IMR-90 (cell line): ENCODE results near the gene NUP210L. TPM values are rescaled to one million over a fixed set of nuclear protein-coding genes. Genes with fewer than 3 reads are reported as not detected.

ENCODE experiments used
- ATAC-seq: fragments of 200-7000 bp; cut with Tn5 transposase; 2 replicates; pipeline ENCODE4 v1.9.1; 2020; ENCODE audit warnings: low read depth, mild to moderate bottlenecking, moderate library complexity
- BruUV-seq: library from RNA; stranded (reverse); fragments of 400-500 nt; replicated peaks from 2 replicates; lab custom pipeline; 2021; lab: Mats Ljungman, UMichigan
- CTCF ChIA-PET: fragments of 300-600 bp; formaldehyde crosslinking; extraction: SDS; loops from one replicate; lab custom pipeline; 2021; ENCODE audit warnings: antibody characterized with exemption; lab: Yijun Ruan, JAX
- POLR2A ChIA-PET: fragments of 300-600 bp; sonication (Branson Sonifier 250); formaldehyde crosslinking; loops from one replicate; lab custom pipeline; 2022; ENCODE audit warnings: antibody characterized with exemption; ENCODE audit not compliant: unreplicated experiment; lab: Charles Lee
- DNase-seq: peaks from one replicate; pipeline ENCODE4 v3.0.0; 2013
- H2AFZ ChIP-seq: replicated peaks from 2 replicates; pipeline ENCODE3; 2013; ENCODE audit warnings: low read length, mild to moderate bottlenecking; ENCODE audit not compliant: poor library complexity
- H2AK5ac ChIP-seq: 2 replicates; pipeline ENCODE4 v1.6.1; 2013; ENCODE audit warnings: low read depth, low read length, inconsistent platforms
- H2AK9ac ChIP-seq: replicated peaks from 2 replicates; pipeline ENCODE3; 2013; ENCODE audit warnings: mild to moderate bottlenecking, low read depth, low read length, moderate library complexity; ENCODE audit not compliant: poor library complexity
- H2BK120ac ChIP-seq: 2 replicates; pipeline ENCODE4 v1.6.1; 2013; ENCODE audit warnings: low read depth, low read length, inconsistent platforms
- H2BK15ac ChIP-seq: 3 replicates; pipeline ENCODE4 v1.6.1; 2013; ENCODE audit warnings: low read depth, low read length, inconsistent platforms
- H2BK20ac ChIP-seq: 2 replicates; pipeline ENCODE4 v1.6.1; 2013; ENCODE audit warnings: low read depth, mild to moderate bottlenecking, inconsistent platforms, low read length, moderate library complexity
- H2BK5ac ChIP-seq: 2 replicates; pipeline ENCODE4 v1.6.1; 2013; ENCODE audit warnings: mild to moderate bottlenecking, low read depth, low read length, inconsistent platforms; ENCODE audit not compliant: poor library complexity, severe bottlenecking
- H3K14ac ChIP-seq: replicated peaks from 2 replicates; pipeline ENCODE4 v1.6.1; 2013; ENCODE audit warnings: low read depth, low read length, inconsistent platforms
- H3K18ac ChIP-seq: 2 replicates; pipeline ENCODE4 v1.6.1; 2013; ENCODE audit warnings: low read depth, low read length, control low read depth
- H3K23ac ChIP-seq: 2 replicates; pipeline ENCODE4 v1.6.1; 2013; ENCODE audit warnings: low read depth, low read length, inconsistent platforms
- H3K27ac ChIP-seq: 2 replicates; pipeline ENCODE4 v1.5.1; 2013; ENCODE audit warnings: mild to moderate bottlenecking, control low read depth, low read length; ENCODE audit not compliant: insufficient read depth
- H3K27me3 ChIP-seq: 2 replicates; pipeline ENCODE4 v1.6.1; 2013; ENCODE audit warnings: low read length; ENCODE audit not compliant: control insufficient read depth, insufficient read depth
- H3K36me3 ChIP-seq: 2 replicates; pipeline ENCODE4 v1.6.1; 2013; ENCODE audit warnings: low read length, mixed read lengths; ENCODE audit not compliant: control insufficient read depth, insufficient read depth
- H3K4ac ChIP-seq: 2 replicates; pipeline ENCODE4 v1.6.1; 2013; ENCODE audit warnings: low read depth, low read length, inconsistent platforms
- H3K4me1 ChIP-seq: 2 replicates; pipeline ENCODE4 v1.6.1; 2013; ENCODE audit warnings: low read length, mixed read lengths; ENCODE audit not compliant: control insufficient read depth, insufficient read depth
- H3K4me2 ChIP-seq: 2 replicates; pipeline ENCODE4 v1.6.1; 2013; ENCODE audit warnings: low read depth, mild to moderate bottlenecking, control low read depth, low read length, moderate library complexity
- H3K4me3 ChIP-seq: 2 replicates; pipeline ENCODE4 v1.5.1; 2013; ENCODE audit warnings: low read depth, mild to moderate bottlenecking, control low read depth, low read length, moderate library complexity; ENCODE audit not compliant: insufficient read depth
- H3K56ac ChIP-seq: 2 replicates; pipeline ENCODE4 v1.6.1; 2013; ENCODE audit warnings: low read length, inconsistent platforms; ENCODE audit not compliant: insufficient read depth; ENCODE audit errors: extremely low read depth
- H3K79me1 ChIP-seq, 2 experiments: 2 replicates each; pipeline ENCODE4 v1.6.1; 2013; ENCODE audit warnings: low read length in 2 of 2, inconsistent platforms in 1 of 2, low read depth in 1 of 2
- H3K9ac ChIP-seq: 2 replicates; pipeline ENCODE4 v1.6.1; 2013; ENCODE audit warnings: low read depth, low read length, control low read depth
- H3K9me1 ChIP-seq: 2 replicates; pipeline ENCODE4 v1.6.1; 2013; ENCODE audit warnings: low read length, inconsistent platforms; ENCODE audit not compliant: insufficient read depth
- H3K9me3 ChIP-seq: 2 replicates; pipeline ENCODE4 v1.6.1; 2013; ENCODE audit warnings: low read length; ENCODE audit not compliant: control insufficient read depth, insufficient read depth
- H4K20me1 ChIP-seq: 2 replicates; pipeline ENCODE4 v1.6.1; 2013; ENCODE audit warnings: low read length, inconsistent platforms; ENCODE audit not compliant: insufficient read depth
- H4K5ac ChIP-seq: 2 replicates; pipeline ENCODE4 v1.6.1; 2013; ENCODE audit warnings: mild to moderate bottlenecking, low read depth, low read length, control low read depth
- H4K8ac ChIP-seq, 2 experiments: 2 replicates each; pipeline ENCODE4 v1.6.1; 2013; ENCODE audit warnings: low read depth in 2 of 2, low read length in 2 of 2, control low read depth in 1 of 2, inconsistent platforms in 1 of 2
- H4K91ac ChIP-seq: 2 replicates; pipeline ENCODE4 v1.6.1; 2013; ENCODE audit warnings: low read depth, low read length, inconsistent platforms; ENCODE audit not compliant: insufficient read depth
- BHLHE40 ChIP-seq: fragments of 150-350 bp; IDR thresholded peaks from 2 replicates; pipeline ENCODE4 v1.6.1; 2016; ENCODE audit warnings: mild to moderate bottlenecking, low read depth, low read length
- CEBPB ChIP-seq: IDR thresholded peaks from 2 replicates; pipeline ENCODE4 v1.6.1; 2012; ENCODE audit warnings: low read depth, low read length, improper control_type of control experiment
- CHD1 ChIP-seq: IDR thresholded peaks from 2 replicates; pipeline ENCODE4 v1.6.1; 2012; ENCODE audit warnings: low read depth, low read length, improper control_type of control experiment
- FOS ChIP-seq: fragments of 150-350 bp; IDR thresholded peaks from 2 replicates; pipeline ENCODE4 v1.6.1; 2016; ENCODE audit warnings: low read depth, low read length
- MAZ ChIP-seq: IDR thresholded peaks from 2 replicates; pipeline ENCODE4 v1.6.1; 2012; ENCODE audit warnings: low read depth, mild to moderate bottlenecking, low read length, improper control_type of control experiment, moderate library complexity, borderline replicate concordance
- MXI1 ChIP-seq: IDR thresholded peaks from 2 replicates; pipeline ENCODE4 v1.6.1; 2012; ENCODE audit warnings: low read depth, mild to moderate bottlenecking, low read length, moderate library complexity, borderline replicate concordance
- NFE2L2 ChIP-seq: fragments of 150-350 bp; IDR thresholded peaks from 2 replicates; pipeline ENCODE4 v1.6.1; 2016; ENCODE audit warnings: low read depth, mild to moderate bottlenecking, low read length
- POLR2A ChIP-seq: IDR thresholded peaks from 2 replicates; pipeline ENCODE4 v1.6.1; 2012; ENCODE audit warnings: mild to moderate bottlenecking, low read depth, low read length
- RAD21 ChIP-seq: IDR thresholded peaks from 2 replicates; pipeline ENCODE4 v1.6.1; 2012; ENCODE audit warnings: low read length, improper control_type of control experiment
- RCOR1 ChIP-seq: IDR thresholded peaks from 2 replicates; pipeline ENCODE4 v1.6.1; 2012; ENCODE audit warnings: mild to moderate bottlenecking, low read length, improper control_type of control experiment; ENCODE audit not compliant: insufficient replicate concordance
- RFX5 ChIP-seq: IDR thresholded peaks from 2 replicates; pipeline ENCODE4 v1.8.0; 2012; ENCODE audit warnings: low read depth, mild to moderate bottlenecking, low read length, moderate library complexity
- SMC3 ChIP-seq: fragments of 150-350 bp; IDR thresholded peaks from 2 replicates; pipeline ENCODE4 v1.6.1; 2016; ENCODE audit warnings: low read depth, mild to moderate bottlenecking, antibody characterized with exemption, low read length, moderate library complexity
- WGBS, 2 experiments: methylation state at CpG; one replicate each; pipeline versions ENCODE4 v1.1.5 to v1.1.7; 2013; ENCODE audit warnings: missing lambda C conversion rate in 2 of 2; ENCODE audit not compliant: insufficient read length in 1 of 2; ENCODE audit errors: extremely low coverage in 2 of 2; 5-methylcytosine and 5-hydroxymethylcytosine counted together
- dilution Hi-C: fragments of 300-500 bp; cut with HindIII; formaldehyde crosslinking; loops from one replicate; pipeline ENCODE4 v1.14.3; 2018; ENCODE audit warnings: low sequenced_read_pairs; ENCODE audit not compliant: unreplicated experiment
- in situ Hi-C: fragments of 300-500 bp; cut with MboI; formaldehyde crosslinking; loops from 3 replicates; pipeline ENCODE4 v1.14.3; 2019; ENCODE audit warnings: low sequenced_read_pairs, inconsistent platforms, mixed read lengths
- intact Hi-C: fragments of 100-400 bp; cut with micrococcal nuclease; formaldehyde crosslinking; loops from 2 replicates; pipeline ENCODE4 v1.10.0; 2022
- polyA plus RNA-seq, 3 experiments: library from polyadenylated mRNA; depleted of rRNA; stranded (reverse); fragments of >200 nt; gene quantifications; 2 replicates each; pipeline ENCODE4 v1.2.3, GENCODE V29; 2012; ENCODE audit warnings: low replicate concordance in 1 of 3
- total RNA-seq: library from RNA; depleted of rRNA; stranded (reverse); fragments of >200 nt; gene quantifications from 2 replicates; pipeline ENCODE4 v1.2.3, GENCODE V29; 2012
- TF ChIP-seq, protein P1 (sequence below): fragments of 150-350 bp; IDR thresholded peaks from 2 replicates; pipeline ENCODE4 v1.6.1; 2017; ENCODE audit warnings: mild to moderate bottlenecking, antibody characterized with exemption, low read length, low read depth
- TF ChIP-seq, protein P2 (sequence below): conservative IDR thresholded peaks from 2 replicates; pipeline ENCODE4 v1.5.1; 2012; ENCODE audit warnings: mild to moderate bottlenecking, low read depth, low read length, improper control_type of control experiment
- TF ChIP-seq, protein P3 (sequence below): fragments of 150-350 bp; IDR thresholded peaks from 2 replicates; pipeline ENCODE4 v1.6.1; 2016; ENCODE audit warnings: low read depth, mild to moderate bottlenecking, low read length, moderate library complexity, borderline replicate concordance

NUP210L gene
- total and polyA plus RNA-seq, 2 of the 4 experiments (the other 2 are of a cell fraction): under 0.01 to 0.02 TPM

- DNase-seq (no peak), ATAC-seq (no peak)
- Histone ChIP-seq H3K4ac (no peak overlapping the region), H2AK9ac (peak overlapping the region; percentile 3), H2BK20ac (no peak overlapping the region), H3K27ac (no peak overlapping the region; the same call in 1 of the 2 replicates), H3K4me3 (no peak overlapping the region), H4K20me1 (peaks cover 37% of the 10 kb centered on the region), H2BK15ac (no peak overlapping the region), H3K4me2 (no peak overlapping the region; the same call in 1 of the 2 replicates), H3K79me1 (peaks cover 14 to 77% of the 10 kb centered on the region in 2 experiments), H3K23ac (no peak overlapping the region), H4K8ac (no peak overlapping the region), H3K36me3 (peaks cover 16% of the 10 kb centered on the region; the same call in 1 of the 2 replicates), H3K18ac (no peak overlapping the region), H3K9me3 (no peaks in the 10 kb centered on the region), H2BK120ac (no peak overlapping the region), H4K5ac (no peak overlapping the region), H4K91ac (no peak overlapping the region), H3K27me3 (no peaks in the 10 kb centered on the region), H2AK5ac (no peak overlapping the region), H2AFZ (no peak overlapping the region), H3K4me1 (peaks cover 18% of the 10 kb centered on the region), H3K56ac (no peak overlapping the region), H3K14ac (no peak overlapping the region), H2BK5ac (no peak overlapping the region), H3K9me1 (peaks cover 24% of the 10 kb centered on the region), H3K9ac (no peak overlapping the region)
- ChIA-PET POLR2A (interaction anchor here (1.3 kb wide), 1 partner anchor 31 kb away, joined by 3 read pairs; the partner anchor contains the start of gene RPS27), CTCF (interaction anchor here (1.0 kb wide), 1 partner anchor 8 kb away, joined by 3 read pairs; the partner anchor contains the start of gene CREB3L4)
- WGBS, 2 experiments: 50% methylated on average over 1 of the region's 3 CpGs; no CpG with 5 or more reads in 1 of the 2 experiments
- no peak for TF ChIP-seq FOS
- TF ChIP-seq CHD1: no peak
- TF ChIP-seq, protein P1, sequence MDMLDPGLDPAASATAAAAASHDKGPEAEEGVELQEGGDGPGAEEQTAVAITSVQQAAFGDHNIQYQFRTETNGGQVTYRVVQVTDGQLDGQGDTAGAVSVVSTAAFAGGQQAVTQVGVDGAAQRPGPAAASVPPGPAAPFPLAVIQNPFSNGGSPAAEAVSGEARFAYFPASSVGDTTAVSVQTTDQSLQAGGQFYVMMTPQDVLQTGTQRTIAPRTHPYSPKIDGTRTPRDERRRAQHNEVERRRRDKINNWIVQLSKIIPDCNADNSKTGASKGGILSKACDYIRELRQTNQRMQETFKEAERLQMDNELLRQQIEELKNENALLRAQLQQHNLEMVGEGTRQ: no peak
- TF ChIP-seq BHLHE40: no peak
- no peak for TF ChIP-seq SMC3
- no peak for TF ChIP-seq POLR2A
- TF ChIP-seq, protein P2, sequence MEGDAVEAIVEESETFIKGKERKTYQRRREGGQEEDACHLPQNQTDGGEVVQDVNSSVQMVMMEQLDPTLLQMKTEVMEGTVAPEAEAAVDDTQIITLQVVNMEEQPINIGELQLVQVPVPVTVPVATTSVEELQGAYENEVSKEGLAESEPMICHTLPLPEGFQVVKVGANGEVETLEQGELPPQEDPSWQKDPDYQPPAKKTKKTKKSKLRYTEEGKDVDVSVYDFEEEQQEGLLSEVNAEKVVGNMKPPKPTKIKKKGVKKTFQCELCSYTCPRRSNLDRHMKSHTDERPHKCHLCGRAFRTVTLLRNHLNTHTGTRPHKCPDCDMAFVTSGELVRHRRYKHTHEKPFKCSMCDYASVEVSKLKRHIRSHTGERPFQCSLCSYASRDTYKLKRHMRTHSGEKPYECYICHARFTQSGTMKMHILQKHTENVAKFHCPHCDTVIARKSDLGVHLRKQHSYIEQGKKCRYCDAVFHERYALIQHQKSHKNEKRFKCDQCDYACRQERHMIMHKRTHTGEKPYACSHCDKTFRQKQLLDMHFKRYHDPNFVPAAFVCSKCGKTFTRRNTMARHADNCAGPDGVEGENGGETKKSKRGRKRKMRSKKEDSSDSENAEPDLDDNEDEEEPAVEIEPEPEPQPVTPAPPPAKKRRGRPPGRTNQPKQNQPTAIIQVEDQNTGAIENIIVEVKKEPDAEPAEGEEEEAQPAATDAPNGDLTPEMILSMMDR: no peak
- TF ChIP-seq NFE2L2: no peak
- no peak for TF ChIP-seq MAZ
- no peak for TF ChIP-seq RAD21
- TF ChIP-seq, protein P3, sequence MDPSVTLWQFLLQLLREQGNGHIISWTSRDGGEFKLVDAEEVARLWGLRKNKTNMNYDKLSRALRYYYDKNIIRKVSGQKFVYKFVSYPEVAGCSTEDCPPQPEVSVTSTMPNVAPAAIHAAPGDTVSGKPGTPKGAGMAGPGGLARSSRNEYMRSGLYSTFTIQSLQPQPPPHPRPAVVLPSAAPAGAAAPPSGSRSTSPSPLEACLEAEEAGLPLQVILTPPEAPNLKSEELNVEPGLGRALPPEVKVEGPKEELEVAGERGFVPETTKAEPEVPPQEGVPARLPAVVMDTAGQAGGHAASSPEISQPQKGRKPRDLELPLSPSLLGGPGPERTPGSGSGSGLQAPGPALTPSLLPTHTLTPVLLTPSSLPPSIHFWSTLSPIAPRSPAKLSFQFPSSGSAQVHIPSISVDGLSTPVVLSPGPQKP: no peak
- no peak for TF ChIP-seq RFX5
- no peak for TF ChIP-seq RCOR1
- no peak for TF ChIP-seq MXI1
- TF ChIP-seq CEBPB: no peak
- intact Hi-C loops (no loop called here), dilution Hi-C loops (no loop called here), in situ Hi-C loops (loop anchor here (25.0 kb wide), 1 partner anchor 422 kb away; the partner anchor contains the start of genes S100A3, S100A4, S100A5 and S100A6)
- BruUV-seq: no TSS peak
These were observed 195.4 kb downstream of the NUP210L start for GRCh38 chr1:153959454-153959853.
